HEK293 (cell line): Measurements from ENCODE around the gene SLC2A5.

ENCODE experiments used
- CTCF ChIA-PET: fragments of 350-600 bp; formaldehyde crosslinking; extraction: SDS; loops from one replicate; lab custom pipeline; 2021; ENCODE audit warnings: antibody characterized with exemption; lab: Yijun Ruan, JAX
- POLR2A ChIA-PET: fragments of 300-600 bp; formaldehyde crosslinking; extraction: SDS; loops from one replicate; lab custom pipeline; 2020; ENCODE audit warnings: antibody characterized with exemption, inconsistent platforms; lab: Yijun Ruan, JAX
- H3K27ac ChIP-seq: fragments of 200-500 bp; sonication (Bioruptor generic); 2 replicates; pipeline ENCODE4 v1.5.1; 2014; ENCODE audit warnings: low read depth, low read length, control low read depth, inconsistent platforms; ENCODE audit errors: extremely low read depth
- H3K36me3 ChIP-seq, 2 experiments: fragments of 200-500 bp in 1 of 2; sonication (Bioruptor generic) in 1 of 2; 1 replicate in 1 of 2; 2 replicates in 1 of 2; pipeline ENCODE4 v1.5.1; 2014 to 2017; ENCODE audit warnings: inconsistent platforms in 2 of 2, low read length in 2 of 2; ENCODE audit not compliant: control insufficient read depth in 2 of 2, insufficient read depth in 1 of 2
- H3K4me1 ChIP-seq: fragments of 200-500 bp; sonication (Bioruptor generic); 2 replicates; pipeline ENCODE4 v1.5.1; 2014; ENCODE audit warnings: mild to moderate bottlenecking, low read length, inconsistent platforms; ENCODE audit not compliant: control insufficient read depth, insufficient read depth
- H3K4me3 ChIP-seq: 2 replicates; pipeline ENCODE4 v1.5.1; 2011; ENCODE audit warnings: low read depth, mild to moderate bottlenecking, control low read depth, low read length, moderate library complexity
- H3K9me3 ChIP-seq: fragments of 200-500 bp; sonication (Bioruptor generic); 2 replicates; pipeline ENCODE4 v1.5.1; 2014; ENCODE audit warnings: low read depth, low read length, inconsistent platforms; ENCODE audit not compliant: control insufficient read depth, insufficient read depth
- SCRT2 ChIP-seq: fragments of 450-650 bp; formaldehyde crosslinking; IDR thresholded peaks from 2 replicates; pipeline ENCODE4 v1.5.1; 2016; ENCODE audit warnings: missing biosample characterization, missing genetic modification characterization
- ZNF121 ChIP-seq: fragments of 450-650 bp; formaldehyde crosslinking; IDR thresholded peaks from 2 replicates; pipeline ENCODE4 v1.5.1; 2016; ENCODE audit warnings: missing biosample characterization, missing genetic modification characterization
- ZNF292 ChIP-seq: fragments of 450-650 bp; formaldehyde crosslinking; IDR thresholded peaks from 2 replicates; pipeline ENCODE4 v1.5.1; 2016; ENCODE audit warnings: low read depth, missing biosample characterization, missing genetic modification characterization, borderline replicate concordance
- ZNF433 ChIP-seq: fragments of 450-650 bp; formaldehyde crosslinking; IDR thresholded peaks from 2 replicates; pipeline ENCODE4 v1.5.1; 2016; ENCODE audit warnings: missing biosample characterization, missing genetic modification characterization, low read depth
- ZNF510 ChIP-seq: fragments of 450-650 bp; formaldehyde crosslinking; IDR thresholded peaks from 2 replicates; pipeline ENCODE4 v1.5.1; 2018; ENCODE audit warnings: mild to moderate bottlenecking, missing genetic modification characterization, missing biosample characterization; ENCODE audit not compliant: insufficient replicate concordance
- ZNF555 ChIP-seq: fragments of 450-650 bp; formaldehyde crosslinking; conservative IDR thresholded peaks from 2 replicates; pipeline ENCODE4 v1.5.1; 2017; ENCODE audit warnings: missing biosample characterization, mild to moderate bottlenecking, missing genetic modification characterization, inconsistent platforms
- ZNF596 ChIP-seq: fragments of 450-650 bp; IDR thresholded peaks from 2 replicates; pipeline ENCODE4 v1.5.0; 2018; ENCODE audit warnings: missing biosample characterization, mild to moderate bottlenecking, missing genetic modification characterization, moderate library complexity

SLC2A5 gene

DNA sequence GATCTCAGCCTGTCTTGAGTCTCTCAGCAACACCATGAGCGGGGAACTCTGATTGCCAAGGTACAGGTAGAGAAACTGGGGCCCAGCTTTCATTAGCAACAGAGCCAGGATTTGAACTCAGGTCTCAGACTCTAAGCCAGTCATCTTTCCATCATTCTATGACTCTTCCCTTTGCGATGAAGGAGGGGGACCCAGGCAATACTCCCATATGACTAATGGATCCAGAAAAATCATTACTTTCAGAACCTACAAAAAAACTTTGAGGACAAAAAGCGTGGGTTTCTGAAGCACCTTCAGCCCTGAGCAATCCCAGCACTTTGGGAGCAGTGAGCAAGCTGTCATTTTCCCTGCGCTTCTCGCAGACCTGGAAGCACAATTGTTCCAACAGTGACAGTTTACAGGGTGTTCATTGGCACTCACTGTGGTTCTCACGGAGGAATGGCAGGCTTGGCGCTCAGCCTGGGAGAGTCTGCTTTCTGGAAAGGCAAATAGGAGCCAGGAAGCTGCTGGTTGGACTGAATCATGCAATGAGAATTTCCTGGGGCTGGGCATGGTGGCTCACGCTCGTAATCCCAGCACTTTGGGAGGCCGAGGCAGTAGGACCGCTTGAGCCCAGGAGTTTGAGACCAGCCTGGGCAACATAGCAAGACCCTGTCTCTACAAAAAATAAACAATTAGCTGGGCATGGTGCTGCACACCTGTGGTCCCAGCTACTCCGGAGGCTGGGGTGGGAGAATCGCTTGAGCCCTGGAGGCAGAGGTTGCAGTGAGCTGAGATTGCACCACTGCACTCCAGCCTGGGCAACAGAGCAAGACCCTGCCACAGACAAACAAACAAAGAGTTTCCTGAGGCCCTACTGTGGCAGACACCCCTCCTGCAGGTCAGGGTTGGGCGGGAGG, 83.3 kb downstream of the SLC2A5 start:
- peak; percentile 94 for TF ChIP-seq ZNF121 (tag by site-specific recombination)
- TF ChIP-seq SCRT2 (tag by site-specific recombination) = no peak
- TF ChIP-seq ZNF596 (tag by site-specific recombination) = no peak
- no peak for TF ChIP-seq ZNF510 (tag by site-specific recombination)
- no peak for TF ChIP-seq ZNF433 (tag by site-specific recombination)
- TF ChIP-seq ZNF555 = no peak
- TF ChIP-seq ZNF292 (tag by site-specific recombination) = no peak
- ChIA-PET POLR2A (no interaction called here), CTCF (interaction anchor here (0.7 to 5.6 kb wide), 6 partner anchors 18 to 127 kb away, joined by 3 to 44 read pairs (median 6); no protein-coding TSS in a partner anchor)
- no peaks in the 10 kb centered on the region for H3K36me3 ChIP-seq
- no peaks in the 10 kb centered on the region for H3K4me1 ChIP-seq
- H3K27ac ChIP-seq = no peak overlapping the region
- H3K9me3 ChIP-seq = no peaks in the 10 kb centered on the region
- H3K4me3 ChIP-seq = no peak overlapping the region
